ENCODE data around the gene RHOF.
"Not testable (repeated sequence)": the region's sequence is repeated elsewhere in the genome, so short reads cannot be mapped to it uniquely, and the experiment has no call there.

RHOF gene

GRCh38 chr12:121791671-121792551 is 1.6 kb downstream of the RHOF start:
- no peak for DNase-seq (ENCODE audit: low read depth)

- not testable (repeated sequence) for DNase-seq (ENCODE audit: low read depth)
Observed at GRCh38 chr12:121790785-121791184, 2.7 kb downstream of the RHOF start.

GRCh38 chr12:121789800-121790728 is 3.4 kb downstream of the RHOF start:
- no peak for DNase-seq (ENCODE audit: low read depth)

DNA sequence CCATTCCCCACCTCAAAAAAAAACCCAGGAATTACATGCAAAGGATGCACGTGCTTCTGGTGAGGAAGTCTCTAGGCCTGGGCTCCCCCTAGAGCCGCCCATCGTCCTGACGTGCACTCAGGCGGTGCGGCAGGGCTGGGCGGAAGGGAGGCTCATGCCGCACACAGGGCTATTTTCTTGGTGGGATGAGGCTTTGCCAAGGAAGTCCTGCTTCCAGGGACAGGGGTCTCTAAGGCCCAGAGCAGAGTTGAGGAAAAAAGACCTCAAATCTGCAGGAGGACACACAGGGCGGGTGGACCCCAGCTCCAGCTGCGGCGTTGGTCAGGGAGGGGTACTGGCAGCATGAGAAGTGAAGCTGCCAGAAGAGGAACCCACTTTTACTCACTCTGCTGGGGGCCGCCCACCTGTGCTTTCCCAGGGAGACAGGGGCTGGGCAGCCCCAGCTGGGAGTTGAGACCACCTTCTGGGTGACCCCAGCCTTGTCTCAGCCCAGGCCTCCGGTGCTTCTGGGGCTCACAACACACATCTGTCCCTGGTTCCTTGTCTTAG is 4.2 kb downstream of the RHOF start:
- DNase-seq (ENCODE audit: low read depth): no peak

- no peak for DNase-seq (ENCODE audit: low read depth)
Observed at GRCh38 chr12:121788176-121788818, 5.2 kb downstream of the RHOF start.

DNA sequence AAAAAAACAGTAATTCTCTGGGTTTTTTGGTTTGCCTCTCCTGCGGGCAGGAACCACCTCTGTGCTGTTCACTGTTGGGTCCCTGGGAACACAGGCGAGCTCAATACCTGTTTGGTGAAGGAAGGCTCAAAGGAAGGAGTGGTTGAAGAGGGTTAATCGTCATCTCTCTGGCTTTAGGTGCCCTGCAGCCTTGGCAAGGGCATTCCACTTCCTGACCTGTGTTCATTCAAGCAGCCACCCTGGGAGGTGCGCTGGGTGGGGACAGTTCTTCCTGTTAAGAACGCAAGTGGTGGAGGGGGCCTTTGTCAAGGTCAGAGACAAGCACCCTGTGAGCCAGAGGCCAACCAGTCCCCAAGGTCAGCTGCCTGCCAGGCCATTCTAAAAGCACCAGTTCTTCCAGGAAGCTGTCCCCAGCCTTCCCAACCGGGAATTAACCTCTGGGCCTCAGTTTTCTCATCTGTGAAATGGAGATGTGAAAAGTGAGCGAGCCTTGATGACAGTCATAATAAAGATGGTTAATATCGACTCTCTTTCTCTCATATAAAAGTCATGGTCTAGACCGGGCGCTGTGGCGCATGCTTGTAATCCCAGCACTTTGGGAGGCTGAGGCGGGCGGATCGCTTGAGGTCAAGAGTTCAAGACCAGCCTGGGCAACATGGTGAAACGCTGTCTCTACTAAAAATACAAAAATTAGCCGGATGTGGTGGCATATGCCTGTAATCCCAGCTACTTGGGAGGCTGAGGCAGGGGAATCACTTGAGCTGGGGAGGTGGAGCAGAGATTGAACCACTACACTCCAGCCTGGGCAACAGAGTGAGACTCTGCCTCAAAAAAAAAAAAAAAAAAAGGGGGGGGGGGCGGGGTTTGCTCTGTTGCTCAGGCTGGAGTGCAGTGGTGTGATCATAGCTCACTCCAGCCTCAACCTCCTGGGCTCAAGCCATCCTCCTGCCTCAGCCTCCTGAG is 6.1 kb downstream of the RHOF start:
- DNase-seq (ENCODE audit: low read depth): no peak

- no peak for DNase-seq (ENCODE audit: low read depth)
Observed at GRCh38 chr12:121786440-121786825, 7.1 kb downstream of the RHOF start.

DNA sequence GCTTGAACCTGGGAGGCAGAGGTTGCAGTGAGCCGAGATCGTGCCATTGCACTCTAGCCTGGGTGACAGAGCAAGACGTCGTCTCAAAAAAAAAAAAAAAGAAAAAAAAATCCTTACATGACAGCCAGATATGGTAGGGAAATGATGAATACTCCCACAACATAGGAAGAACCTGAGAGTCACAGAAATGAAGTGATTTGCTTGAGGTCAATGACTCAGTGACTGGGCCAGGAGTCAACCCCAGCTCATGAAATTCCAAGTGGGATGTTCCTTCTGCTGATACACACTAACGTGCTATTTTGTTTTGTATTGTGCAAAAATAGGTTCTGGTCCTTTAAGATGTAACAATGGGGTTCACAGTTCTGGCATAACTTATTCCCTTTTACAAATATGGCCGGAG is 9.0 kb downstream of the RHOF start:
- no peak for DNase-seq (ENCODE audit: low read depth)

GRCh38 chr12:121783766-121784165 is 9.7 kb downstream of the RHOF start:
- no peak for DNase-seq (ENCODE audit: low read depth)

- no peak for DNase-seq (ENCODE audit: low read depth)
Observed at GRCh38 chr12:121781998-121782979, 11.2 kb downstream of the RHOF start.

GRCh38 chr12:121781484-121781997 is 11.9 kb downstream of the RHOF start:
- no peak for DNase-seq (ENCODE audit: low read depth)

DNA sequence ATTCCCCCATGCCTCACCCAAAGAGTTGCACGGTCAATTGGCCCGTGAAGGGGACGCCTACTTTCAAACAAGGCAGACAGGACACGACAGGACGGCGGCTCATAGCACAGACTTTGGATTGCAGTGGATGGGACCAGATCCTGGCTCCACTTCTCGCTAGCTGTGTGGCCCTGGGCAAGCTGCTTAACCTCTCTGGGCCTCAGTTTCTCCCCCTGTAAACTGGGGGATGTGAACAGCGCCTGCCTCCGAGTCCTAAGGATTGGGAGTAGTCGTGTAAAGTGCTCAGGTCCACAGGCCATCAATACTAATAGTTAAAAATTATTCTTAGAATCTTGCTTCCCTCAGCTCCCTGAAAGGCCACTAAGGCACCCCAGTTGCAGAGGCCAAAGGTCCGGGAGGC is 13.1 kb downstream of the RHOF start:
- DNase-seq (ENCODE audit: low read depth): no peak

- no peak for DNase-seq (ENCODE audit: low read depth)
Observed at GRCh38 chr12:121779422-121779895, 14.0 kb downstream of the RHOF start.

GRCh38 chr12:121778567-121779421 is 14.7 kb downstream of the RHOF start:
- no peak for DNase-seq (ENCODE audit: low read depth)

- no peak for DNase-seq (ENCODE audit: low read depth)
Observed at GRCh38 chr12:121776190-121777098, 17.0 kb downstream of the RHOF start.

DNA sequence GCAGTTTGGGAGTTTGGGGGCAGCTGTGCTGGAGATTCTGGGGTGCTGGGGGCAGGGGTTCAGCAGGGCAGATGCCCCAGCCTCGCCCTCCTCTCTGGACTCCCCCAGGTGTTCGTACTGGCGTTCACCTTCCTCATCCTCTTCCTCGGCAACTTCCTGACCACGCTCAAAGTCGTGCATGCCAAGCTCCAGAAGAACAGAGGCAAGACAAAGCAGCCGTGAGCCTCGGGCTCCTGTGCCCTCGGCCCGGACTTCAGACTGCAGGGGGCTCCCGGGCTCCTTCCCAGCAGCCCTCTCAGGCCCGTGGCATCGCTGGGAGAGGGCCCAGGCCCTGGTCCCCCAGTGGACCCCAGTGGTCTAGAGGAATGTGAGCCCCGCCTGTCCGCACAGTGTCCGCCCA is 18.0 kb downstream of the RHOF start:
- DNase-seq (ENCODE audit: low read depth): no peak

DNA sequence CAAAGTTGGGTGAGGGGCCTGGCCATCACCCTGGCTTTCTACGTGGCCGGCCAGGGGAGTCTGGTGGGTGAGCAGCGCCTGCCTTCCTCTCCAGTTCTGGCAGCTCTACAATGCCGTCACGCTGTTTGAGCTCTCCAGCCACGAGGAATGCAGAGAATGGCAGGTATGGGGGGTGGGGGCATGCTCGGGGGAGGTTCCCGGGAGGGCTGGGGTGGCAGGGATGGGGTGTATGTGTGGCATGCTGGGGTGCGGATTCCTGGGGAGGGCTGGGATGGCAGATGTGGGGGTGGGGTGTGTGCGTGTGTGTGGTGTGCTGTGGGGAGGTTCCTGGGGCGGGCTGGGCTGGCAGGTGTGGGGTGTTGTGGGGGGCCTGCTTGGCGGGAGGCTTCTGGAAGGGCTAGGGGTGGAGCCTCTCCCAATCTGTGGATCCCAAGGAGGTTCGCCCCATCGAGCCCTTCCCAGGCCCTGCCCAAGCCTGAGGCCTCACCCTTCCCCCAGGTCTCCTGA is 18.5 kb downstream of the RHOF start:
- no peak for DNase-seq (ENCODE audit: low read depth)

All from GM04503 (cell line).